Left kidney (tissue), 2 donors: Measurements from ENCODE around the gene SCEL. TPM values are rescaled to one million over a fixed set of nuclear protein-coding genes. Genes with fewer than 3 reads are reported as not detected.
"Not testable (repeated sequence)": the region's sequence is repeated elsewhere in the genome, so short reads cannot be mapped to it uniquely, and the experiment has no call there.

Source experiments
- DNase-seq: peaks from one replicate; pipeline ENCODE4 v3.0.0-alpha.2; 2013
- polyA plus RNA-seq: library from polyadenylated mRNA; unstranded; fragments of 120-200 nt; gene quantifications from one replicate; pipeline ENCODE4 v1.2.1, GENCODE V29; 2013; ENCODE audit not compliant: insufficient read length

Gene SCEL
- polyA plus RNA-seq, 1 donor: not detected

DNA sequence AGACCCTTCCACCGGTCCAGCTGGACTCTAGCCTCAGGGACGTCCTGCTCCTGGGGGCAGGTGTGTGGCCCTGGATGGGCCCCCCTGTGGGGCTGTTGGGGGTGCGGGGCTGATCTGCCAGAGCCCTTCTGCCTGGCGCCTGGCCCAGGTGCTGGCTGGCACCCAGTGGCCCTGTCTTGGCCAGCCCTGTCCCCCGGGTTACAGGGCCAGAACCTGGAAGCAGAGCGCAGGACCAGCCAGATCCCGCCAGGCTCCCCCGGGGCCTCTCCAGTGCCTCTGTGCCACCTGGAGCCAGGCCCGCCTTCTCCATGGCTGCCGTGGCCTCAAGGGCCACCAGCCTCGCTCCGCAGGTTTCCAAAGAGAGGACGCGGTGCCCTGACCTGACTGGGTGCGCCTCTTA lies 127.3 kb downstream of the SCEL start:
- not testable (repeated sequence) for DNase-seq

DNA sequence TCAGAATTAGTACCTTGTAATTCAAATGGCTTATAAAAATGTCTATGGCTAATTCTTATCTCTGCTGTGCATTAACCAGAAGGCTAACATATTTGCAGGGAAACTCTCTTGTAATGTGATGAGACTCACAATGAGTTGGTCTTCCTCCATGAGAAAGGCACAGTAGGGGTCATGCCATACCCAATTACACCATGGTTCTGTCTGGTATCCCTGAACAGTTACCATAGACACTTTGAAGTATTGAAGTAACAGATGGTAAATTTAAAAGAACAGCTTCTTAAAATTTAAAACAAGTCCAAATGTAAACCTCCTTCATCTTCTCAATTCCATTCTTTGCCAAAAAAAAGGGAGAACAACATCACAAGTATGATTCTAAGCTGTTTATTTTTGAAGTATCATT lies 139.3 kb downstream of the SCEL start:
- DNase-seq: no peak

DNA sequence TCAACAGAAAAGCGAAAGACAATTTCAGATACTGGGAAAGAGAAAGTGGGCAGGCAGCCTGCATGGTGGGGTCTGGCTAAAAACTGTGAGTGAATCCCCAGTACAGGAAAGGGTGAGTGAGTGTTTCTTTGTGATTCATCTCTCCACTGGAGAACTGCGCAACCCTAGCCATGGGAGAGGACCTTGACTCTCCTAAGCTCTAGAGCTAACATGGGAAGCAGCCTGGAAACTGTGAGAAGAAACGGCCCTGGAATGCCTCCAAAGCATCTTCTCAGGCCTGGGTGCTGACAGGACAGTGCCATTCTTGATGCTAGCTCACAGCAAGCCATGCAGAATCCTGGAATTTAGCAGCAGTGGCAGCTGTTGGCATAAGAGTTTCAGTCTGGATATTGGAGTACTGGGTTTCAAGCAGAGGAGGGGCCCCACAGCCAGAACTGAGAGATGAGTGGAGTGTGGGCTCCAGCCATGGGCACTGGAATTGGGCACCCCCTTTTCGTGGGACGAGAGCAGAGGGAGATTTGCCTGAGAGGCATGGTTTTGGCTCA lies 143.3 kb downstream of the SCEL start:
- DNase-seq: no peak

DNA sequence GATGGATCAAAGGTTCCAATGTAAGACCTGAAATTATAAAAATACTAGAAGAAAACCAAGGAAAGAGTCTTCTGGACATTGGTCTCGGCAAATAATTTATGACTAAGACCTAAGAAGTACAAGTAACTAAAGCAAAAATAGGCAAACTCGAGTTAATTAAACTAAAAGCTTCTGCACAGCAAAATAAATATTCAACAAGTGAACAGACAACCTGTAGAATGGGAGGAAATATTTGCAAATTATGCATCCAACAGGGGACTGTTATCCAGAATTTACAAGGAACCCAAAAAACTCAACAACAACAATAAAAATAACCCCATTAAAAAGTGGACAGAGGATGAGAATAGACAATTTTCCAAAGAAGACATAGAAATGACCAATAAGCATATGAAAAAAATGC lies 152.3 kb downstream of the SCEL start:
- no peak for DNase-seq

DNA sequence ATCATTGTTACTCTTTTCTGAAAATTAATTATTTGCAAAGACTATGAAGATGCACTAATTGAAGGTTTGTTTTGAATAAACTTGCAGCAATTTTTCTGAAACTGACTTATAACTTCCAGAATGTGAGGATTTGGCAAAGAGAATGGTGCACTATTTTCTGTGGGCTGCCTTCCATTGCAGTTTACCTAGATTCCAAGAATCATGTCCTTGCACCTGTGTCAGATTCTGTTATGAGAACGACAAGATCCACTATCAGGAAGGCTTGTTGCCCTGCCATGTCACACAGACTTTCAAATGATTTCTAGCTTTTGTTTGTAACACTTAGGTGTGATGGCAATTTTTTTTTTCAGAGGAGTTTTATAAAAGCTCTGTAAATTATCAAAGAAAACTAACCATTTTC lies 156.4 kb downstream of the SCEL start:
- DNase-seq: no peak

DNA sequence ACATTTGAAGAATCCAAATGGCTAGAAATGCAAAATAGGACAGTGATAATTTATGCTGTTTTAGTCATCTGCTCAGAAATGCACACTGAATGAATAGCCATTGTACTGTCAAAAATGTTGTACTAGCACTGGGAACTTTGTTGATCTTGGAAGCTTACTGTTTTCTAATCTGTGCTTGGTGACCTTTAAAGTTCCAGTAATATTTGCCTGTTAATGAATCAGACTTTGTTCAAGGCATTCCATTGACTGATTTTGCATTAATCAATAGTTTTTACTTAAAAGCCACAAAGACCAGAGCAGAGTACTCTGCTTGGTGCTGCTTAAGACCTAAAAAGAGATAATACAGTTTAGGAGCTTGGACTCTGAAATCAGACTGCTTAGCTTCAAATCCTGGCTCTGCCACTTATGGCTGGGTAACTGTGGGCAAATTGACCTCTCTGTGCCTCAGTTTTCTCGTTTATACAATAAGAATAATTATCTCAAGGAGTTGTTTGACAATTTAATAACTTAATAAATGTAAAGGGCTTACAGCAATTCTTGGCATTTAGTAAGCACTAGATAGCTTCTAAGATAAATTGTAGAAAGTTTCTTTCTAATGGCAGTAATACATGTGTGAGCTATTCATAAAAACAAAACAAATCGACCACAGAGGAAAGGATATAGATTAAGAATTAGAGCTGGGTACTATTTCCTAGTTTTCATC lies 157.4 kb downstream of the SCEL start:
- DNase-seq: no peak

DNA sequence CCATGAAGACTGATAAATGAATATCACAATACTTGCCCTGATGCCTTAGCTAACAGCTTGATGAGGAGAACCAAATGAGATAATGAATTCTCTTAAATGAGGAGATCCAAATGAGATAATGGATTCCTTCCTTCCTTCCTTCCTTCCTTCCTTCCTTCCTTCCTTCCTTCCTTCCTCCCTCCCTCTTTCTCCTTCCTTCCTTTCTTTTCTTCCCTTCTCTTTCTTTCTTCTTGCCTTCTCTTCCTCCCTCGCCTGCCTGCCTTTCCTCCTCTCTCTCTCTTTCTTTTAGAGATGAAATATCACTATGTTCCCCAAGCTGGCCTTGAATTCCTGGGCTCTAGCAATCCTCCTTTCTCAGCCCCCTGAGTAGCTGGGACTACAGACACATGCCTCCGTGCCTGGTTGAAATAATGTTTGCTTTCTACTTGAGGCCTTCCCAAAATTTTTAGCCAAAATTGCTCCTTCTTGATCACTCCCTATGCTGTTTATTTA lies 158.0 kb downstream of the SCEL start:
- DNase-seq: no peak

Other genes with a start within 250 kb of the SCEL start
- gene MYCBP2, start 208.6 kb upstream of the SCEL start, polyA plus RNA-seq: 82.3 TPM
- gene SLAIN1, start 162.0 kb downstream of the SCEL start, polyA plus RNA-seq: 23.1 TPM